HCT116 (cell line): Measurements from ENCODE around the gene LIPH. TPM values are rescaled to one million over a fixed set of nuclear protein-coding genes. Genes with fewer than 3 reads are reported as not detected.

Experiments used
- ATAC-seq: fragments of 200-7000 bp; cut with Tn5 transposase; 2 replicates; pipeline ENCODE4 v1.9.1; 2020; ENCODE audit warnings: mild to moderate bottlenecking, moderate library complexity
- BruUV-seq: library from RNA; stranded (reverse); fragments of 400-500 nt; replicated peaks from 2 replicates; lab custom pipeline; 2021; lab: Mats Ljungman, UMichigan
- CTCF ChIA-PET: fragments of 300-600 bp; sonication (Branson Sonifier 250); formaldehyde crosslinking; loops from one replicate; lab custom pipeline; 2021; ENCODE audit warnings: antibody characterized with exemption; lab: Charles Lee
- POLR2A ChIA-PET: fragments of 300-600, 350-600 bp; sonication (Branson Sonifier 250); formaldehyde crosslinking; loops from one replicate; lab custom pipeline; 2021; ENCODE audit warnings: antibody characterized with exemption; lab: Charles Lee
- RAD21 ChIA-PET, 2 experiments: fragments of 300-600 bp; sonication (Branson Sonifier 250); formaldehyde crosslinking; loops; one replicate each; lab custom pipeline; 2023; ENCODE audit warnings: low total read pairs in 2 of 2; ENCODE audit not compliant: uncharacterized antibody in 2 of 2, unreplicated experiment in 2 of 2, low non-redundant PET in 1 of 2; lab: Charles Lee
- DNase-seq: peaks from one replicate; pipeline ENCODE4 v3.0.0-alpha.2; 2010; ENCODE audit warnings: low read depth, low spot score
- H2AFZ ChIP-seq: fragments of 200-600 bp; shearing (Covaris generic), sonication (generic); 2 replicates; pipeline ENCODE4 v1.6.1; 2017; ENCODE audit warnings: low read depth, mixed run types, mixed read lengths, antibody characterized with exemption, low read length; ENCODE audit not compliant: poor library complexity, severe bottlenecking
- H3K27ac ChIP-seq: 2 replicates; pipeline ENCODE4 v1.5.1; 2012; ENCODE audit warnings: low read depth, low read length
- H3K27me3 ChIP-seq: fragments of 200-600 bp; sonication (generic); 2 replicates; pipeline ENCODE4 v1.6.1; 2016; ENCODE audit warnings: mixed run types, low read length, mixed read lengths; ENCODE audit not compliant: insufficient read depth
- H3K36me3 ChIP-seq, 2 experiments: fragments of 200-500 bp in 1 of 2; fragments of 200-600 bp in 1 of 2; sonication (Bioruptor generic) in 1 of 2; sonication (generic) in 1 of 2; 2 replicates each; pipeline versions ENCODE4 v1.5.1 to v1.6.1; 2014 to 2016; ENCODE audit warnings: low read length in 2 of 2, inconsistent platforms in 1 of 2, mixed read lengths in 1 of 2, mixed run types in 1 of 2; ENCODE audit not compliant: insufficient read depth in 2 of 2, control insufficient read depth in 1 of 2
- H3K4me1 ChIP-seq, 2 experiments: fragments of 200-600 bp in 1 of 2; sonication (generic) in 1 of 2; 2 replicates each; pipeline versions ENCODE4 v1.5.1 to v1.6.1; 2012 to 2017; ENCODE audit warnings: low read length in 2 of 2, inconsistent platforms in 1 of 2, mild to moderate bottlenecking in 1 of 2, mixed read lengths in 1 of 2, mixed run types in 1 of 2, moderate library complexity in 1 of 2; ENCODE audit not compliant: insufficient read depth in 2 of 2, control insufficient read depth in 1 of 2
- H3K4me2 ChIP-seq: fragments of 200-600 bp; sonication (generic); 2 replicates; pipeline ENCODE4 v1.6.1; 2017; ENCODE audit warnings: mixed run types, low read length, mixed read lengths
- H3K4me3 ChIP-seq, 2 experiments: fragments of 200-600 bp in 1 of 2; sonication (generic) in 1 of 2; replicated peaks in 1 of 2; 2 replicates each; pipeline ENCODE4 v1.5.1; 2011 to 2016; ENCODE audit warnings: low read length in 2 of 2, control low read depth in 1 of 2, low read depth in 1 of 2, mild to moderate bottlenecking in 1 of 2, mixed read lengths in 1 of 2, mixed run types in 1 of 2
- H3K79me2 ChIP-seq: fragments of 200-600 bp; sonication (generic); 2 replicates; pipeline ENCODE4 v1.6.1; 2017; ENCODE audit warnings: mild to moderate bottlenecking, mixed run types, low read length, moderate library complexity, mixed read lengths; ENCODE audit not compliant: insufficient read depth
- H3K9ac ChIP-seq: fragments of 200-600 bp; sonication (generic); 2 replicates; pipeline ENCODE4 v1.6.1; 2016; ENCODE audit warnings: low read length, mixed read lengths
- H3K9me2 ChIP-seq: fragments of 200-600 bp; sonication (generic), shearing (Covaris generic); 2 replicates; pipeline ENCODE4 v1.6.1; 2017; ENCODE audit warnings: mixed run types, mild to moderate bottlenecking, moderate library complexity; ENCODE audit not compliant: insufficient read depth
- H3K9me3 ChIP-seq, 2 experiments: fragments of 200-500 bp in 1 of 2; fragments of 200-600 bp in 1 of 2; sonication (Bioruptor generic) in 1 of 2; sonication (generic) in 1 of 2; 2 replicates each; pipeline ENCODE4 v1.6.1; 2014 to 2017; ENCODE audit warnings: low read length in 2 of 2, mixed read lengths in 2 of 2, inconsistent platforms in 1 of 2, low read depth in 1 of 2, mild to moderate bottlenecking in 1 of 2, mixed run types in 1 of 2, moderate library complexity in 1 of 2; ENCODE audit not compliant: control insufficient read depth in 1 of 2, insufficient read depth in 1 of 2
- H4K20me1 ChIP-seq: fragments of 200-600 bp; sonication (generic), shearing (Covaris generic); 2 replicates; pipeline ENCODE4 v1.6.1; 2017; ENCODE audit warnings: mixed run types, mild to moderate bottlenecking, moderate library complexity; ENCODE audit not compliant: insufficient read depth
- ATF3 ChIP-seq: IDR thresholded peaks from 2 replicates; pipeline ENCODE4 v1.6.1; 2012
- CEBPB ChIP-seq: IDR thresholded peaks from 2 replicates; pipeline ENCODE4 v1.6.1; 2012; ENCODE audit warnings: low read depth
- CTCF ChIP-seq, 3 experiments: fragments of 200-600 bp in 1 of 3; sonication (generic) in 1 of 3; IDR thresholded peaks in 2 of 3; conservative IDR thresholded peaks in 1 of 3; 2 replicates each; pipeline ENCODE4 v1.5.1; 2012 to 2017; ENCODE audit warnings: low read depth in 2 of 3, low read length in 2 of 3, antibody characterized with exemption in 1 of 3, borderline replicate concordance in 1 of 3, control low read depth in 1 of 3, mild to moderate bottlenecking in 1 of 3, mixed read lengths in 1 of 3, mixed run types in 1 of 3, moderate library complexity in 1 of 3; ENCODE audit not compliant: insufficient read depth in 1 of 3
- EGR1 ChIP-seq: IDR thresholded peaks from 2 replicates; pipeline ENCODE4 v1.6.1; 2012; ENCODE audit warnings: low read depth
- ELF1 ChIP-seq: IDR thresholded peaks from 2 replicates; pipeline ENCODE4 v1.6.1; 2012; ENCODE audit warnings: low read depth, borderline replicate concordance
- EZH2 ChIP-seq: fragments of 200-600 bp; sonication (generic); IDR thresholded peaks from 2 replicates; pipeline ENCODE4 v1.6.1; 2017; ENCODE audit warnings: antibody characterized with exemption, mixed run types
- EZH2phosphoT487 ChIP-seq: fragments of 200-600 bp; IDR thresholded peaks from 2 replicates; pipeline ENCODE4 v1.6.1; 2018; ENCODE audit warnings: antibody characterized with exemption, borderline replicate concordance
- FOSL1 ChIP-seq: IDR thresholded peaks from 2 replicates; pipeline ENCODE4 v1.6.1; 2012; ENCODE audit warnings: low read depth
- JUND ChIP-seq: IDR thresholded peaks from 2 replicates; pipeline ENCODE4 v1.6.1; 2012
- MAX ChIP-seq: IDR thresholded peaks from 2 replicates; pipeline ENCODE4 v1.6.1; 2012
- POLR2A ChIP-seq: IDR thresholded peaks from 2 replicates; pipeline ENCODE4 v1.7.0; 2011; ENCODE audit warnings: borderline replicate concordance; ENCODE audit not compliant: insufficient read depth, insufficient read length; ENCODE audit errors: extremely low read depth
- POLR2AphosphoS5 ChIP-seq: IDR thresholded peaks from 2 replicates; pipeline ENCODE4 v1.6.1; 2011; ENCODE audit warnings: mild to moderate bottlenecking, low read depth, low read length, moderate library complexity
- RAD21 ChIP-seq: IDR thresholded peaks from 2 replicates; pipeline ENCODE4 v1.6.1; 2012; ENCODE audit warnings: low read depth, mild to moderate bottlenecking
- REST ChIP-seq: IDR thresholded peaks from 2 replicates; pipeline ENCODE4 v1.6.1; 2012; ENCODE audit warnings: low read depth
- SP1 ChIP-seq: IDR thresholded peaks from 2 replicates; pipeline ENCODE4 v1.6.1; 2012; ENCODE audit warnings: low read depth
- SRF ChIP-seq: IDR thresholded peaks from 2 replicates; pipeline ENCODE4 v1.6.1; 2012; ENCODE audit warnings: low read depth
- TCF7L2 ChIP-seq: IDR thresholded peaks from 2 replicates; pipeline ENCODE4 v1.7.0; 2011; ENCODE audit warnings: borderline replicate concordance, inconsistent platforms; ENCODE audit not compliant: insufficient read depth, insufficient read length; ENCODE audit errors: extremely low read depth
- YY1 ChIP-seq: IDR thresholded peaks from 2 replicates; pipeline ENCODE4 v1.6.1; 2011; ENCODE audit warnings: low read length, low read depth, moderate library complexity, mild to moderate bottlenecking; ENCODE audit not compliant: insufficient replicate concordance; ENCODE audit errors: extremely low read depth
- ZFX ChIP-seq: fragments of 450-650 bp; IDR thresholded peaks from 2 replicates; pipeline ENCODE4 v1.6.1; 2017
- ZNF274 ChIP-seq: fragments of 200-500 bp; sonication (Bioruptor generic); IDR thresholded peaks from 2 replicates; pipeline ENCODE4 v1.6.1; 2014; ENCODE audit warnings: mild to moderate bottlenecking, low read depth, low read length, inconsistent platforms
- intact Hi-C: fragments of 100-400 bp; cut with micrococcal nuclease; formaldehyde crosslinking; loops from 2 replicates; pipeline ENCODE4 v1.10.0; 2022
- total RNA-seq: library from RNA; stranded (reverse); gene quantifications from one replicate; pipeline ENCODE4 v1.2.1, GENCODE V29; 2021; ENCODE audit not compliant: unreplicated experiment

LIPH gene
- total RNA-seq, 1 experiment from 2014 or later: 13.7 TPM

GRCh38 chr3:185503521-185503920 lies 48.9 kb downstream of the LIPH start:
- H3K9me2 ChIP-seq: no peaks in the 10 kb centered on the region
- intact Hi-C loops: no loop called here
- no peaks in the 10 kb centered on the region for H3K27me3 ChIP-seq
- no peak overlapping the region for H2AFZ ChIP-seq
- ChIA-PET RAD21 (no interaction called here), POLR2A (no interaction called here), CTCF (no interaction called here)
- BruUV-seq: no TSS peak
- H3K4me3 ChIP-seq: no peak overlapping the region
- H3K79me2 ChIP-seq: peaks cover 2% of the 10 kb centered on the region
- H3K9me3 ChIP-seq: no peaks in the 10 kb centered on the region
- ATAC-seq (no peak), DNase-seq (no peak)
- no peak overlapping the region for H3K27ac ChIP-seq
- TF ChIP-seq CEBPB (no peak), SP1 (no peak), ZFX (no peak), ELF1 (no peak), REST (no peak), MAX (no peak), FOSL1 (no peak), EZH2phosphoT487 (no peak), ZNF274 (no peak), YY1 (no peak), POLR2A (no peak), CTCF (IDR thresholded peaks at IDR 0.05 in 2 of 3, conservative IDR thresholded peaks at IDR 0.05 in 1 of 3; ENCODE audit: borderline replicate concordance in 1 of 3, insufficient read depth in 1 of 3, low read depth in 2 of 3, low read length in 2 of 3) (no peak), SRF (no peak), EZH2 (no peak), EGR1 (no peak), ATF3 (no peak), TCF7L2 (no peak), POLR2AphosphoS5 (no peak), JUND (no peak), RAD21 (no peak)
- H4K20me1 ChIP-seq: no peaks in the 10 kb centered on the region
- no peak overlapping the region for H3K4me2 ChIP-seq
- no peaks in the 10 kb centered on the region for H3K36me3 ChIP-seq
- H3K9ac ChIP-seq: no peak overlapping the region
- H3K4me1 ChIP-seq: peaks cover 13 to 19% of the 10 kb centered on the region in 2 experiments
